HEK293 (cell line): ENCODE data around the gene ISCU.

Source experiments
- BCL11B ChIP-seq: fragments of 450-650 bp; formaldehyde crosslinking; IDR thresholded peaks from 2 replicates; pipeline ENCODE4 v1.5.1; 2016; ENCODE audit warnings: low read depth, missing biosample characterization, missing genetic modification characterization
- ELK4 ChIP-seq: IDR thresholded peaks from 2 replicates; pipeline ENCODE4 v1.6.1; 2011; ENCODE audit warnings: mild to moderate bottlenecking, low read depth, low read length, borderline replicate concordance
- KLF17 ChIP-seq: fragments of 450-650 bp; formaldehyde crosslinking; IDR thresholded peaks from 2 replicates; pipeline ENCODE4 v1.5.1; 2016; ENCODE audit warnings: missing biosample characterization, missing genetic modification characterization
- OVOL3 ChIP-seq: fragments of 450-650 bp; formaldehyde crosslinking; IDR thresholded peaks from 2 replicates; pipeline ENCODE4 v1.5.1; 2016; ENCODE audit warnings: missing biosample characterization, missing genetic modification characterization
- PBX3 ChIP-seq: sonication (generic); formaldehyde crosslinking; IDR thresholded peaks from 2 replicates; pipeline ENCODE4 v1.8.1; 2022; ENCODE audit warnings: mild to moderate bottlenecking, moderate library complexity, missing genetic modification reagents
- PRDM2 ChIP-seq: fragments of 450-650 bp; formaldehyde crosslinking; IDR thresholded peaks from 2 replicates; pipeline ENCODE4 v1.5.1; 2016; ENCODE audit warnings: missing biosample characterization, missing genetic modification characterization, borderline replicate concordance
- PRDM4 ChIP-seq: fragments of 450-650 bp; formaldehyde crosslinking; IDR thresholded peaks from 2 replicates; pipeline ENCODE4 v1.5.1; 2017; ENCODE audit warnings: missing biosample characterization, missing genetic modification characterization
- REPIN1 ChIP-seq: fragments of 450-650 bp; formaldehyde crosslinking; IDR thresholded peaks from 2 replicates; pipeline ENCODE4 v1.5.1; 2017; ENCODE audit warnings: missing biosample characterization, missing genetic modification characterization, low read depth
- SP2 ChIP-seq: fragments of 450-650 bp; formaldehyde crosslinking; IDR thresholded peaks from 2 replicates; pipeline ENCODE4 v1.5.1; 2016; ENCODE audit warnings: missing biosample characterization, missing genetic modification characterization
- ZBTB1 ChIP-seq: fragments of 450-650 bp; formaldehyde crosslinking; IDR thresholded peaks from 2 replicates; pipeline ENCODE4 v1.5.1; 2016; ENCODE audit warnings: missing biosample characterization, missing genetic modification characterization
- ZBTB44 ChIP-seq: fragments of 450-650 bp; IDR thresholded peaks from 2 replicates; pipeline ENCODE4 v1.5.1; 2018; ENCODE audit warnings: missing biosample characterization, mild to moderate bottlenecking, missing genetic modification characterization
- ZNF239 ChIP-seq: fragments of 450-650 bp; formaldehyde crosslinking; IDR thresholded peaks from 2 replicates; pipeline ENCODE4 v1.5.1; 2016; ENCODE audit warnings: missing biosample characterization, missing genetic modification characterization
- ZNF404 ChIP-seq: fragments of 450-650 bp; formaldehyde crosslinking; IDR thresholded peaks from 2 replicates; pipeline ENCODE4 v1.5.1; 2017; ENCODE audit warnings: missing biosample characterization, missing genetic modification characterization
- ZNF488 ChIP-seq: fragments of 450-650 bp; formaldehyde crosslinking; IDR thresholded peaks from 2 replicates; pipeline ENCODE4 v1.5.1; 2016; ENCODE audit warnings: missing biosample characterization, missing genetic modification characterization
- ZNF529 ChIP-seq: fragments of 450-650 bp; formaldehyde crosslinking; IDR thresholded peaks from 2 replicates; pipeline ENCODE4 v1.5.1; 2017; ENCODE audit warnings: missing genetic modification characterization, missing biosample characterization; ENCODE audit not compliant: insufficient replicate concordance
- ZNF549 ChIP-seq: fragments of 450-650 bp; IDR thresholded peaks from 2 replicates; pipeline ENCODE4 v1.5.1; 2018; ENCODE audit warnings: missing biosample characterization, missing genetic modification characterization, mild to moderate bottlenecking, inconsistent platforms, moderate library complexity
- ZNF555 ChIP-seq: fragments of 450-650 bp; formaldehyde crosslinking; conservative IDR thresholded peaks from 2 replicates; pipeline ENCODE4 v1.5.1; 2017; ENCODE audit warnings: missing biosample characterization, mild to moderate bottlenecking, missing genetic modification characterization, inconsistent platforms
- ZNF660 ChIP-seq: fragments of 450-650 bp; IDR thresholded peaks from 2 replicates; pipeline ENCODE4 v1.5.1; 2018; ENCODE audit warnings: missing biosample characterization, mild to moderate bottlenecking, missing genetic modification characterization
- ZNF664 ChIP-seq: fragments of 450-650 bp; formaldehyde crosslinking; IDR thresholded peaks from 2 replicates; pipeline ENCODE4 v1.5.1; 2016; ENCODE audit warnings: missing biosample characterization, missing genetic modification characterization
- ZSCAN18 ChIP-seq: fragments of 450-650 bp; formaldehyde crosslinking; IDR thresholded peaks from 2 replicates; pipeline ENCODE4 v1.5.1; 2016; ENCODE audit warnings: missing biosample characterization, missing genetic modification characterization
- ZSCAN4 ChIP-seq: fragments of 450-650 bp; formaldehyde crosslinking; IDR thresholded peaks from 2 replicates; pipeline ENCODE4 v1.5.1; 2017; ENCODE audit warnings: missing biosample characterization, missing genetic modification characterization

ISCU gene

GRCh38 chr12:108514973-108515814, 47.2 kb upstream of the ISCU start, which contains the start of gene FICD (continued):
- no peak for TF ChIP-seq PRDM2 (tag by site-specific recombination)
- TF ChIP-seq OVOL3 = no peak
- TF ChIP-seq ZBTB44 = no peak
- no peak for TF ChIP-seq ZNF404 (tag by site-specific recombination)
- TF ChIP-seq ZNF664 (tag by site-specific recombination) = no peak
- no peak for TF ChIP-seq ZNF555
- no peak for TF ChIP-seq ZNF488 (tag by site-specific recombination)
- TF ChIP-seq ZNF660 (tag by site-specific recombination) = peak; percentile 34; the same call in 1 of the 2 replicates
- TF ChIP-seq ZSCAN4 = no peak
- no peak for TF ChIP-seq ZSCAN18 (tag by site-specific recombination)
- no peak for TF ChIP-seq ZNF529 (tag by site-specific recombination)
- peak; percentile 90 for TF ChIP-seq PBX3 (CRISPR knock-in tag)
- no peak for TF ChIP-seq ZNF549 (tag by site-specific recombination)
- TF ChIP-seq SP2 (tag by site-specific recombination) = peak; percentile 99
- no peak for TF ChIP-seq REPIN1 (tag by site-specific recombination)
- TF ChIP-seq KLF17 (tag by site-specific recombination) = peak; percentile 85
- no peak for TF ChIP-seq PRDM4 (tag by site-specific recombination)
- no peak for TF ChIP-seq BCL11B (tag by site-specific recombination)
- no peak for TF ChIP-seq ZBTB1 (tag by site-specific recombination)
- no peak for TF ChIP-seq ELK4
- no peak for TF ChIP-seq ZNF239 (tag by site-specific recombination)
